ENCODE measurements around the gene WIPF3.

WIPF3 gene

DNA sequence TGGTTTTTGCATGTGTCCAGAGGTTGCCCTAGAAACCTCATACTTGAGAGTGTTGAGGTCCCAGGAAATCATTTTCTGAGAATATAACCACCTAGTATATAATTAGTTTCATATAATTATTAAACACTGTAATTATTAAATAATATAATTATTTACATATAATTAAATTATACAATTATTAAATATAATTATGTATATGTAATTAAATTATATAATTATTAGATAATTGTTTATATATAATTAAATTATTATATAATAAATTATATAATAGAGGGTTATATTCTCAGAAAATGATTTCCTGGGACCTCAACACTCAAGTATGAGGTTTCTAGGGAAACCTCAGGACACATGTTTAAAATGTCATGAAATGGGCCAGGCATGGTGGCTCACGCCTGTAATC lies 155.7 kb downstream of the WIPF3 start:
- H3K9me2 ChIP-seq (replicated peaks; ENCODE audit: control insufficient read depth, low read length): no peaks in the 10 kb centered on the region
- H3K79me2 ChIP-seq (ENCODE audit: control insufficient read depth, low read length): peaks cover 3% of the 10 kb centered on the region; the same call in 1 of the 2 replicates

DNA sequence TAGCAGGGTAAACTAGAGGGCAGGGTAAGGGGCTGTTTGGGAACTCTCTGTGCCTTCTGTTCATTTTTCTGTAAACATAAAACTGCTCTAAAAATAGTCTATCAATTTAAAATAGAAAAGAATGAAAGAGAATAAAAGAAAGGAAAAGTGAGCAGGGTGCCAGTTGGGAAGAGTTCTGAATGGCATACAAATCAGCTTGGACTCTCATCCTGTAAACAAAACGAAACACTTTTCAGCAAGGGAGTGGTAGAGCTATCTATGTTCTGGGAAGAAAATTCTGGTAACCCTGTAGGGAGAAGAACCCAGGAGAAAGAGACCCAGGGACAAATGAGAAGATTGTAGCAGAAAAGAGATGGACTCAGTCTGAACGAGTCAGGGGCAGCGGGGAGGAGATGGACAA lies 158.7 kb downstream of the WIPF3 start:
- peaks cover 7% of the 10 kb centered on the region for H3K79me2 ChIP-seq (ENCODE audit: control insufficient read depth, low read length)
- H3K27me3 ChIP-seq (ENCODE audit: control insufficient read depth, low read length): no peaks in the 10 kb centered on the region
- peaks cover 27% of the 10 kb centered on the region for H3K36me3 ChIP-seq (ENCODE audit: control insufficient read depth, low read length)
- TF ChIP-seq EZH2phosphoT487 (IDR thresholded peaks at IDR 0.05; ENCODE audit: borderline replicate concordance, low read length): no peak
- TF ChIP-seq, protein P1, sequence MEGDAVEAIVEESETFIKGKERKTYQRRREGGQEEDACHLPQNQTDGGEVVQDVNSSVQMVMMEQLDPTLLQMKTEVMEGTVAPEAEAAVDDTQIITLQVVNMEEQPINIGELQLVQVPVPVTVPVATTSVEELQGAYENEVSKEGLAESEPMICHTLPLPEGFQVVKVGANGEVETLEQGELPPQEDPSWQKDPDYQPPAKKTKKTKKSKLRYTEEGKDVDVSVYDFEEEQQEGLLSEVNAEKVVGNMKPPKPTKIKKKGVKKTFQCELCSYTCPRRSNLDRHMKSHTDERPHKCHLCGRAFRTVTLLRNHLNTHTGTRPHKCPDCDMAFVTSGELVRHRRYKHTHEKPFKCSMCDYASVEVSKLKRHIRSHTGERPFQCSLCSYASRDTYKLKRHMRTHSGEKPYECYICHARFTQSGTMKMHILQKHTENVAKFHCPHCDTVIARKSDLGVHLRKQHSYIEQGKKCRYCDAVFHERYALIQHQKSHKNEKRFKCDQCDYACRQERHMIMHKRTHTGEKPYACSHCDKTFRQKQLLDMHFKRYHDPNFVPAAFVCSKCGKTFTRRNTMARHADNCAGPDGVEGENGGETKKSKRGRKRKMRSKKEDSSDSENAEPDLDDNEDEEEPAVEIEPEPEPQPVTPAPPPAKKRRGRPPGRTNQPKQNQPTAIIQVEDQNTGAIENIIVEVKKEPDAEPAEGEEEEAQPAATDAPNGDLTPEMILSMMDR (IDR thresholded peaks at IDR 0.05; ENCODE audit: low read depth, low read length, poor library complexity, severe bottlenecking): no peak
- H3K9me2 ChIP-seq (replicated peaks; ENCODE audit: control insufficient read depth, low read length): no peaks in the 10 kb centered on the region
- H3K4me3 ChIP-seq (ENCODE audit: low read length): no peak overlapping the region
- no peak overlapping the region for H3K4me2 ChIP-seq (ENCODE audit: low read length)
- H3K27ac ChIP-seq (ENCODE audit: low read depth, low read length): no peak overlapping the region
- no peaks in the 10 kb centered on the region for H4K20me1 ChIP-seq (ENCODE audit: control insufficient read depth, insufficient read depth, low read depth, low read length)
- H3K4me1 ChIP-seq (ENCODE audit: control insufficient read depth, low read length): no peaks in the 10 kb centered on the region
- H3F3A ChIP-seq (ENCODE audit: control insufficient read depth, insufficient read depth): no peaks in the 10 kb centered on the region
- no peaks in the 10 kb centered on the region for H3K9me3 ChIP-seq (ENCODE audit: control insufficient read depth, insufficient read depth, low read length)

More for the DNA sequence above, 155.7 kb downstream of the WIPF3 start:
- H3K4me3 ChIP-seq (ENCODE audit: low read length): no peak overlapping the region
- no peaks in the 10 kb centered on the region for H3F3A ChIP-seq (ENCODE audit: control insufficient read depth, insufficient read depth)
- TF ChIP-seq, protein P1 (IDR thresholded peaks at IDR 0.05; ENCODE audit: low read depth, low read length, poor library complexity, severe bottlenecking): no peak
- TF ChIP-seq EZH2phosphoT487 (IDR thresholded peaks at IDR 0.05; ENCODE audit: borderline replicate concordance, low read length): no peak
- H3K4me2 ChIP-seq (ENCODE audit: low read length): no peak overlapping the region
- peaks cover 20% of the 10 kb centered on the region for H3K4me1 ChIP-seq (ENCODE audit: control insufficient read depth, low read length)
- peaks cover 10% of the 10 kb centered on the region for H3K36me3 ChIP-seq (ENCODE audit: control insufficient read depth, low read length)
- no peaks in the 10 kb centered on the region for H3K27me3 ChIP-seq (ENCODE audit: control insufficient read depth, low read length)
- H4K20me1 ChIP-seq (ENCODE audit: control insufficient read depth, insufficient read depth, low read depth, low read length): no peaks in the 10 kb centered on the region
- no peak overlapping the region for H3K27ac ChIP-seq (ENCODE audit: low read depth, low read length)
- no peaks in the 10 kb centered on the region for H3K9me3 ChIP-seq (ENCODE audit: control insufficient read depth, insufficient read depth, low read length)
